Measurements from ENCODE around the gene CABLES1. TPM values are rescaled to one million over a fixed set of nuclear protein-coding genes. Genes with fewer than 3 reads are reported as not detected.

CABLES1 gene
- polyA plus RNA-seq, 1 donor (not counting 4 experiments of a cell fraction or from before 2014, with no cell fraction given) = 1.00 TPM

DNA sequence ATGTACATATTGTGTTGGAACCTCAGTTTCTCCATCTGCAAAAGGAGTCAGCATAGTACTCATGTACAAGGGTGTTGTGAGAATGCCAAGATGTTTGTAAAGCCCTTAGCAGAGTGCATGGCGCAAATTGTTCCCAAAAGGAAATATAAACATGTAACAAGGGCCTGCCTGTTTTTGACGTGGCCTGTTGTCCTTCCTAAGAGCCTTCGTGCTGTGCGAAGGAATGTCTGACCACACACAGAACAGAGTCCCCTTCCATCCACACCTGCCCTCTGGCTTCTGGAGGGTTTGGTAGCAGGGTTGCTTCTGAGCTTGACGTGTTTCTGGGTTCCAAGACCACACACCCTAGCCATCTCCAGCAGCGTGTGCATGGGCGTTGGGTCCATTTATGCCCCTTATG, 34.9 kb downstream of the CABLES1 start:
- H3K27me3 ChIP-seq (ENCODE audit: control insufficient read depth, extremely low read depth, insufficient read depth, low read length) = no peaks in the 10 kb centered on the region
- no peak for FAIRE-seq
- no peak overlapping the region for H3K27ac ChIP-seq (ENCODE audit: control insufficient read depth, insufficient read depth, low read length)
- no peaks in the 10 kb centered on the region for H3K9me1 ChIP-seq (ENCODE audit: control insufficient read depth, extremely low read depth, insufficient read depth, low read length)
- dilution Hi-C loops (cut with MboI; ENCODE audit: extremely low pct_ligation_motif_present, low sequenced_read_pairs) = no loop called here
- no peaks in the 10 kb centered on the region for H4K20me1 ChIP-seq (ENCODE audit: control insufficient read depth, extremely low read depth, insufficient read depth, low read length)
- TF ChIP-seq EZH2 (IDR thresholded peaks at IDR 0.05; ENCODE audit: low read length) = no peak
- TF ChIP-seq, protein P1, sequence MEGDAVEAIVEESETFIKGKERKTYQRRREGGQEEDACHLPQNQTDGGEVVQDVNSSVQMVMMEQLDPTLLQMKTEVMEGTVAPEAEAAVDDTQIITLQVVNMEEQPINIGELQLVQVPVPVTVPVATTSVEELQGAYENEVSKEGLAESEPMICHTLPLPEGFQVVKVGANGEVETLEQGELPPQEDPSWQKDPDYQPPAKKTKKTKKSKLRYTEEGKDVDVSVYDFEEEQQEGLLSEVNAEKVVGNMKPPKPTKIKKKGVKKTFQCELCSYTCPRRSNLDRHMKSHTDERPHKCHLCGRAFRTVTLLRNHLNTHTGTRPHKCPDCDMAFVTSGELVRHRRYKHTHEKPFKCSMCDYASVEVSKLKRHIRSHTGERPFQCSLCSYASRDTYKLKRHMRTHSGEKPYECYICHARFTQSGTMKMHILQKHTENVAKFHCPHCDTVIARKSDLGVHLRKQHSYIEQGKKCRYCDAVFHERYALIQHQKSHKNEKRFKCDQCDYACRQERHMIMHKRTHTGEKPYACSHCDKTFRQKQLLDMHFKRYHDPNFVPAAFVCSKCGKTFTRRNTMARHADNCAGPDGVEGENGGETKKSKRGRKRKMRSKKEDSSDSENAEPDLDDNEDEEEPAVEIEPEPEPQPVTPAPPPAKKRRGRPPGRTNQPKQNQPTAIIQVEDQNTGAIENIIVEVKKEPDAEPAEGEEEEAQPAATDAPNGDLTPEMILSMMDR (optimal IDR thresholded peaks at IDR 0.05 in 1 of 3, IDR thresholded peaks at IDR 0.05 in 1 of 3, conservative IDR thresholded peaks at IDR 0.05 in 1 of 3; ENCODE audit: extremely low read depth in 1 of 3, insufficient read depth in 2 of 3, low read length in 3 of 3) = no peak
- no peak overlapping the region for H2AFZ ChIP-seq (ENCODE audit: control insufficient read depth, low read length)
- H3K9ac ChIP-seq (ENCODE audit: control insufficient read depth, extremely low read depth, insufficient read depth, low read length) = no peak overlapping the region
- H3K4me3 ChIP-seq (ENCODE audit: control insufficient read depth in 2 of 3, extremely low read depth in 1 of 3, insufficient read depth in 2 of 3, low read depth in 1 of 3, low read length in 3 of 3) = no peak overlapping the region
- DNase-seq (ENCODE audit: low read depth, low spot score) = no peak
- H3K36me3 ChIP-seq (ENCODE audit: control insufficient read depth in 2 of 2, extremely low read depth in 1 of 2, insufficient read depth in 2 of 2, low read length in 2 of 2) = no peaks in the 10 kb centered on the region
- no peak overlapping the region for H3K4me2 ChIP-seq (ENCODE audit: control insufficient read depth, extremely low read depth, insufficient read depth, low read depth, low read length)
- H3K79me2 ChIP-seq (ENCODE audit: control insufficient read depth, insufficient read depth, low read length) = no peaks in the 10 kb centered on the region
- peaks cover 3% of the 10 kb centered on the region for H3K4me1 ChIP-seq (ENCODE audit: control insufficient read depth, extremely low read depth, insufficient read depth, low read length)
- H3K9me3 ChIP-seq (ENCODE audit: control insufficient read depth, low read depth, low read length) = no peaks in the 10 kb centered on the region

DNA sequence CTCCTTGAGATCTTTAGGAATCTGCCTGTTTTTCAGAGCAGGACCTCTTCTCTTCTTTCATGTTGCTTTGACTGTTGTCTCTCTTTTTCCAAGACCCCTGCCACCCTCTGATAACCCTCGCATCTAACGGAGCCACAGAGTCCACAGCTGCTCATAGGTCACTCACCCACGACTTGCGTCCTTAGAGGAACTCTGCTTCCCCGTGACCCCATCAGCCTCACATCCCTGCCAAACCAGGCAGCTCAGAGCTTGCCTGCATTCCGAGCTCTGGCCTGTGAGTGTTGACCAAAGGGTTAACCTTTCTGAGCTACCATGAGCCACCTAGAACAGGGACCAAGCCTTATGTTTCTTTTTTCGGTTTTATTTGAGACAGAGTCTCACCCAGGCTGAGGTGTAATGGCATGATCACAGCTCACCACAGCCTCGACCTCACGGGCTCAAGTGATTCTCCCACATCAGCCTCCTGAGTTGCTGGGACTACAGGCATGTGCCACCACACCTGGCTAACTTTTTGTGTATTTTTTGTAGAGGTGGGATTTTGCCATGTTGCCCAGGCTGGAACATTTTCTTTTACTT, 36.4 kb downstream of the CABLES1 start:
- no peaks in the 10 kb centered on the region for H3K9me1 ChIP-seq (ENCODE audit: control insufficient read depth, extremely low read depth, insufficient read depth, low read length)
- dilution Hi-C loops (cut with MboI; ENCODE audit: extremely low pct_ligation_motif_present, low sequenced_read_pairs) = no loop called here
- H3K36me3 ChIP-seq (ENCODE audit: control insufficient read depth in 2 of 2, extremely low read depth in 1 of 2, insufficient read depth in 2 of 2, low read length in 2 of 2) = no peaks in the 10 kb centered on the region
- no peak overlapping the region for H3K4me3 ChIP-seq (ENCODE audit: control insufficient read depth in 2 of 3, extremely low read depth in 1 of 3, insufficient read depth in 2 of 3, low read depth in 1 of 3, low read length in 3 of 3)
- H3K27ac ChIP-seq (ENCODE audit: control insufficient read depth, insufficient read depth, low read length) = no peak overlapping the region
- H3K27me3 ChIP-seq (ENCODE audit: control insufficient read depth, extremely low read depth, insufficient read depth, low read length) = no peaks in the 10 kb centered on the region
- no peak for TF ChIP-seq EZH2 (IDR thresholded peaks at IDR 0.05; ENCODE audit: low read length)
- TF ChIP-seq, protein P1 (optimal IDR thresholded peaks at IDR 0.05 in 1 of 3, IDR thresholded peaks at IDR 0.05 in 1 of 3, conservative IDR thresholded peaks at IDR 0.05 in 1 of 3; ENCODE audit: extremely low read depth in 1 of 3, insufficient read depth in 2 of 3, low read length in 3 of 3) = no peak
- DNase-seq (ENCODE audit: low read depth, low spot score) = no peak
- H4K20me1 ChIP-seq (ENCODE audit: control insufficient read depth, extremely low read depth, insufficient read depth, low read length) = no peaks in the 10 kb centered on the region
- FAIRE-seq = no peak
- no peak overlapping the region for H3K4me2 ChIP-seq (ENCODE audit: control insufficient read depth, extremely low read depth, insufficient read depth, low read depth, low read length)
- H2AFZ ChIP-seq (ENCODE audit: control insufficient read depth, low read length) = no peak overlapping the region
- no peak overlapping the region for H3K9ac ChIP-seq (ENCODE audit: control insufficient read depth, extremely low read depth, insufficient read depth, low read length)
- peaks cover 3% of the 10 kb centered on the region for H3K4me1 ChIP-seq (ENCODE audit: control insufficient read depth, extremely low read depth, insufficient read depth, low read length)
- H3K9me3 ChIP-seq (ENCODE audit: control insufficient read depth, low read depth, low read length) = no peaks in the 10 kb centered on the region
- H3K79me2 ChIP-seq (ENCODE audit: control insufficient read depth, insufficient read depth, low read length) = no peaks in the 10 kb centered on the region

Data from keratinocyte (primary cell).